CD4-positive, alpha-beta T cell (primary cell): ENCODE data around the gene CETN3. TPM values are rescaled to one million over a fixed set of nuclear protein-coding genes. Genes with fewer than 3 reads are reported as not detected.

Experiments
- ATAC-seq: fragments of 200-7000 bp; cut with Tn5 transposase; one replicate; pipeline ENCODE4 v1.10.0; 2022; ENCODE audit warnings: mild to moderate bottlenecking; ENCODE audit not compliant: poor library complexity
- CTCF ChIA-PET: fragments of 350-600 bp; sonication (Branson Sonifier 250); formaldehyde crosslinking; loops from one replicate; lab custom pipeline; 2021; ENCODE audit warnings: antibody characterized with exemption, inconsistent platforms; lab: Charles Lee
- POLR2A ChIA-PET: fragments of 350-600 bp; sonication (Branson Sonifier 250); formaldehyde crosslinking; loops from one replicate; lab custom pipeline; 2021; ENCODE audit warnings: antibody characterized with exemption, inconsistent platforms; lab: Charles Lee
- DNase-seq, 14 experiments: peaks; one replicate each; pipeline ENCODE4 v3.0.0-alpha.2; 2013 to 2020; ENCODE audit warnings: mixed read lengths in 2 of 14
- H3K27ac ChIP-seq, 2 donors: one replicate each; pipeline versions ENCODE4 v1.5.1 to v1.7.0; 2013; ENCODE audit warnings: low read length in 2 of 2, low read depth in 1 of 2, mild to moderate bottlenecking in 1 of 2
- H3K27me3 ChIP-seq, 2 experiments: 1 replicate in 1 of 2; 2 replicates in 1 of 2; pipeline versions ENCODE4 v1.6.1 to v1.7.0; 2013; ENCODE audit warnings: low read length in 2 of 2, control low read depth in 1 of 2, mild to moderate bottlenecking in 1 of 2, moderate library complexity in 1 of 2; ENCODE audit not compliant: insufficient read depth in 2 of 2, control insufficient read depth in 1 of 2
- H3K36me3 ChIP-seq: one replicate; pipeline ENCODE4 v1.6.1; 2013; ENCODE audit warnings: low read length, control low read depth; ENCODE audit not compliant: insufficient read depth
- H3K4me1 ChIP-seq: one replicate; pipeline ENCODE4 v1.6.1; 2013; ENCODE audit warnings: low read length, control low read depth; ENCODE audit not compliant: insufficient read depth
- H3K4me3 ChIP-seq: one replicate; pipeline ENCODE4 v1.5.1; 2013; ENCODE audit warnings: mild to moderate bottlenecking, low read length, moderate library complexity
- H3K9me3 ChIP-seq, 2 experiments: 1 replicate in 1 of 2; 2 replicates in 1 of 2; pipeline versions ENCODE4 v1.6.1 to v1.7.0; 2013; ENCODE audit warnings: low read length in 2 of 2, mild to moderate bottlenecking in 2 of 2, control low read depth in 1 of 2, moderate library complexity in 1 of 2; ENCODE audit not compliant: control insufficient read depth in 1 of 2, insufficient read depth in 1 of 2
- H3K27ac Mint-ChIP-seq: one replicate; pipeline ENCODE4 v1.8.0; 2020; ENCODE audit warnings: mixed read lengths
- H3K27me3 Mint-ChIP-seq: one replicate; pipeline ENCODE4 v1.8.0; 2021; ENCODE audit warnings: mixed read lengths
- H3K36me3 Mint-ChIP-seq: one replicate; pipeline ENCODE4 v1.8.0; 2021; ENCODE audit warnings: low read depth, mixed read lengths
- H3K4me1 Mint-ChIP-seq: one replicate; pipeline ENCODE4 v1.8.0; 2021; ENCODE audit warnings: low read depth, mixed read lengths
- H3K4me3 Mint-ChIP-seq: one replicate; pipeline ENCODE4 v1.8.0; 2020; ENCODE audit warnings: mild to moderate bottlenecking, mixed read lengths
- H3K9me3 Mint-ChIP-seq: one replicate; pipeline ENCODE4 v1.8.0; 2020; ENCODE audit warnings: mixed read lengths
- intact Hi-C, 2 experiments: fragments of 100-400 bp; cut with DNase I in 1 of 2; cut with micrococcal nuclease in 1 of 2; formaldehyde crosslinking; loops; one replicate each; pipeline versions ENCODE4 v1.15.1 to v1.9.0; 2023 to 2025; cut with DNase I, micrococcal nuclease
- total RNA-seq, 174 experiments: library from RNA in 2 of 174; stranded (reverse) in 2 of 174; gene quantifications; one replicate each; pipeline ENCODE4 v1.2.3 and lab custom pipeline; 2021 to 2026
- TF ChIP-seq, protein P1 (sequence below): fragments of 200-600 bp; IDR thresholded peaks from one replicate; pipeline ENCODE4 v1.8.0; 2022; ENCODE audit warnings: antibody characterized with exemption, mild to moderate bottlenecking

Gene CETN3
- total RNA-seq, 2 experiments from 2014 or later: 3.2 to 4.9 TPM

DNA sequence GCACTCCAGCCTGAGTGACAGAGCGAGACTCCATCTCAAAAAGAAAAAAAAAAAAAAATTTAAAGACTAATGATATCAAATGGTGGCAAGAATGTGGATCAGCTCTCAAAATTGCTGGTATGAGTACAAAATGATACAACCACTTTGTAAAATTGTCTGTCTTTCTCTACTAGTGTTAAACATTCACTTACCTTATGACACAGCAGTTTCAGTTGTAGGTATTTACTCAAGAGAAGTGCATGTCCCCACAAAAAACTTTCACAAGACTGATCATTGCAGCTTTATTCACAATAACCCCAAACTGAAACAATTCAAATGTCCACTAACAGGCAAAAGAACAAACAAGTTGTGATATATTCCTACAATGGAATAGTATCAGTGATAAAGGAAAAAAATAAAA is 14.7 kb upstream of the CETN3 start:
- Mint-ChIP-seq H3K27me3 (peaks cover 19% of the 10 kb centered on the region), H3K4me3 (no peak overlapping the region), H3K4me1 (no peaks in the 10 kb centered on the region), H3K9me3 (no peaks in the 10 kb centered on the region), H3K27ac (no peak overlapping the region), H3K36me3 (no peaks in the 10 kb centered on the region)
- ChIA-PET CTCF (no interaction called here), POLR2A (no interaction called here)
- H3K36me3 ChIP-seq: no peaks in the 10 kb centered on the region
- intact Hi-C loops: no loop called here
- DNase-seq (no peak), ATAC-seq (no peak)
- H3K9me3 ChIP-seq: no peaks in the 10 kb centered on the region
- TF ChIP-seq, protein P1, sequence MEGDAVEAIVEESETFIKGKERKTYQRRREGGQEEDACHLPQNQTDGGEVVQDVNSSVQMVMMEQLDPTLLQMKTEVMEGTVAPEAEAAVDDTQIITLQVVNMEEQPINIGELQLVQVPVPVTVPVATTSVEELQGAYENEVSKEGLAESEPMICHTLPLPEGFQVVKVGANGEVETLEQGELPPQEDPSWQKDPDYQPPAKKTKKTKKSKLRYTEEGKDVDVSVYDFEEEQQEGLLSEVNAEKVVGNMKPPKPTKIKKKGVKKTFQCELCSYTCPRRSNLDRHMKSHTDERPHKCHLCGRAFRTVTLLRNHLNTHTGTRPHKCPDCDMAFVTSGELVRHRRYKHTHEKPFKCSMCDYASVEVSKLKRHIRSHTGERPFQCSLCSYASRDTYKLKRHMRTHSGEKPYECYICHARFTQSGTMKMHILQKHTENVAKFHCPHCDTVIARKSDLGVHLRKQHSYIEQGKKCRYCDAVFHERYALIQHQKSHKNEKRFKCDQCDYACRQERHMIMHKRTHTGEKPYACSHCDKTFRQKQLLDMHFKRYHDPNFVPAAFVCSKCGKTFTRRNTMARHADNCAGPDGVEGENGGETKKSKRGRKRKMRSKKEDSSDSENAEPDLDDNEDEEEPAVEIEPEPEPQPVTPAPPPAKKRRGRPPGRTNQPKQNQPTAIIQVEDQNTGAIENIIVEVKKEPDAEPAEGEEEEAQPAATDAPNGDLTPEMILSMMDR: no peak
- H3K4me1 ChIP-seq: no peaks in the 10 kb centered on the region
- peaks cover 0 to 9% of the 10 kb centered on the region in 2 experiments for H3K27me3 ChIP-seq
- H3K4me3 ChIP-seq: no peak overlapping the region
- no peak overlapping the region for H3K27ac ChIP-seq

DNA sequence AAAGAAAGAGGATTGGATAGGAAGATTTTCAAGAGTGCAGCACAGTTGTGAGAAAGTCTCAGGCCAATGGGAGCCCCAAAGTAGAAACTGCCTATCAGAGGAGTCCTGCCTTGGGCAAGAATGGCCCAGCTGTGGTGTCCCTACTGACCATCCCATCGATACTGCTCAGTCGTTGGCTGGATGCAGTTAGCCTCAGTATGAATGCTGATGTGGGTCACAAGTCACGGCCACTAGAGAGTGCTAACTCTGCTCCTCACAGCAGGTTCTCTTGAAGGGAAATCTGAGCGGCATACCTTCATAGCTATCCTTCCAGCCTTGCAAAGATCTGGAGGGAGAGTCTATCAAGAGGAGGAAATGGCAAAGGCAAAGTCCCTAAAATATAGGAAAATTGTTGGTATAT is 11.6 kb upstream of the CETN3 start:
- Histone ChIP-seq H3K36me3 (no peaks in the 10 kb centered on the region), H3K27me3 (peaks cover 0 to 9% of the 10 kb centered on the region in 2 experiments), H3K4me1 (no peaks in the 10 kb centered on the region), H3K4me3 (no peak overlapping the region), H3K27ac (no peak overlapping the region), H3K9me3 (no peaks in the 10 kb centered on the region)
- Mint-ChIP-seq H3K36me3 (no peaks in the 10 kb centered on the region), H3K4me1 (no peaks in the 10 kb centered on the region), H3K27ac (no peak overlapping the region), H3K27me3 (peaks cover 32% of the 10 kb centered on the region), H3K9me3 (no peaks in the 10 kb centered on the region), H3K4me3 (no peak overlapping the region)
- POLR2A ChIA-PET: no interaction called here
- peak in 1 of 14 experiments; percentile 2 for DNase-seq
- intact Hi-C loops: no loop called here
- TF ChIP-seq, protein P1: no peak
- CTCF ChIA-PET: interaction anchor here (0.8 kb wide), 1 partner anchor 17 kb away, joined by 3 read pairs; no protein-coding TSS in a partner anchor
- ATAC-seq: no peak

DNA sequence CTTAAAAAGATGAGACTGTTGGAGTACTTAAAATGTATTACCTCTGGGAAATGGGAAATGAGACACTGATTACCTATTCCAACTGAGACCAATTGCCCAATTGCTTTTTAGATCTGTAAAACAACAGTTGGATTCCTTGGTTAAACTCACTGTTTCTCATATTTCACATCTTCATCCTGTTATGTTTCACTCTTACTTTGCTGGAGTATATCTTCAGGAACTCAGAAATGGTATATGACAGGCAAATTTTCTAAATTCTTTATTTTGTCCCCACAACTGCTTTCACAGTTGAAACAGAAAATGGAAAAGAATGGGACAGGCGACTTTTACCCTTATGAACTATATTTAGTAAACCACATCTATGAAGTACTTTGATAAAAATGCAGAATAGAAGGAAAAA is 8.7 kb upstream of the CETN3 start:
- ChIA-PET POLR2A (no interaction called here), CTCF (no interaction called here)
- Mint-ChIP-seq H3K9me3 (no peaks in the 10 kb centered on the region), H3K27ac (no peak overlapping the region), H3K36me3 (no peaks in the 10 kb centered on the region), H3K4me3 (no peak overlapping the region), H3K4me1 (no peaks in the 10 kb centered on the region), H3K27me3 (peaks cover 32% of the 10 kb centered on the region)
- ATAC-seq: no peak
- no peak overlapping the region for H3K27ac ChIP-seq
- H3K4me1 ChIP-seq: no peaks in the 10 kb centered on the region
- intact Hi-C loops: loop anchor here in 1 of 2 experiments (10.0 kb wide), 1 partner anchor 967 kb away; the partner anchor contains the start of gene ARRDC3
- H3K36me3 ChIP-seq: no peaks in the 10 kb centered on the region
- H3K4me3 ChIP-seq: no peak overlapping the region
- TF ChIP-seq, protein P1: no peak
- peaks cover 0 to 9% of the 10 kb centered on the region in 2 experiments for H3K27me3 ChIP-seq
- DNase-seq: no peak
- H3K9me3 ChIP-seq: no peaks in the 10 kb centered on the region
